NCI-H510A (cell line): ENCODE measurements around the gene ARHGEF35.
"Not testable (repeated sequence)": the region's sequence is repeated elsewhere in the genome, so short reads cannot be mapped to it uniquely, and the experiment has no call there.

ENCODE experiments used
- DNase-seq: peaks from one replicate; lab custom pipeline; 2025; lab: John Stamatoyannopoulos, UW

The ARHGEF35 gene

GRCh38 chr7:144195212-144195872 is at the start of gene ARHGEF35:
Gene ARHGEF35 (minus strand): TSS chr7:144195833. CDS start chr7:144188383, 7,450 bp downstream.
- not testable (repeated sequence) for DNase-seq

DNA sequence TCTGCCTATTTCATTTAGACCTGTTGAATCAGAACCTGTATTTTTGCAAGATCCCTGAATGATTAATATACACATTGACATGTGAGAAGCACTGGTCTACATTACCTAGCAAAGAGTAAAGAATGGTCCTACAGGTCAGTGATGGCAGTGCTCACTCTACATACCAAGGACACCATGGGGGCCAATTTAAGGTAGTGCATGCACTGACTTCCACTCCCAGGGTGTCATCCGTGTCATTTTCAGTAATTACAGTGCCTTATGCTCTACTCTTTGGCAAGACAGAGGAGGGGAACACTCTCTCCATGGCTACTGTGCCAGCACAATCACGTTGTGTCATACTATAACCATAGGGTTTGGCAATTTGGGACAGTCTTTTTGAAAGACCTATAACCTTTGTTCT is 49.7 kb upstream of the ARHGEF35 start:
- DNase-seq, result not testable (repeated sequence)

GRCh38 chr7:144239365-144239764 is 43.7 kb upstream of the ARHGEF35 start, which contains the start of gene OR2A42:
Gene OR2A42 (minus strand): TSS chr7:144239605. CDS start chr7:144232843, 6,762 bp downstream.
- not testable (repeated sequence) for DNase-seq

- not testable (repeated sequence) for DNase-seq
Observed at GRCh38 chr7:144238530-144239082, 43.0 kb upstream of the ARHGEF35 start.

GRCh38 chr7:144233039-144233438 is 37.4 kb upstream of the ARHGEF35 start:
- DNase-seq, result not testable (repeated sequence)

GRCh38 chr7:144231027-144231426 is 35.4 kb upstream of the ARHGEF35 start:
- not testable (repeated sequence) for DNase-seq

GRCh38 chr7:144228810-144229209 is 33.2 kb upstream of the ARHGEF35 start:
- DNase-seq, result not testable (repeated sequence)

GRCh38 chr7:144226866-144227265 is 31.2 kb upstream of the ARHGEF35 start:
- not testable (repeated sequence) for DNase-seq

DNA sequence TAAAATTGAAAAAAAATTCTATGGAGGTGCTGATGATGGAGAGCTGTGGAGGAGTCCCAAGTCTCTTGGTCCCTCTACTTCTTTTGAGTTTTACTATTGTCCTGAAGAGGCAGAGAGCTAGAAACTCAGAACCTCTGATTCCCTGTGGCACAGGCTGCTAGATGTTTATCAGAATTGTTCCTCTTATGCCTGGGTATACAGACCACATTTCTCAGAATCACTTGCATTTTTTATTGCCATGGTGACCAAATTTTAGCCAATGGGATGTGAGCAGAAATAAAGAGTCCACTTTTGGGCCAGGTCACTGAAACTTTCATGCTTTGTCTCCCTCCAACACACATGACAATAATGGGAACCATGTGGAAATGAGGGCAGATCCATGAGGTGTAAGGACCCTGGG is 28.0 kb upstream of the ARHGEF35 start:
- DNase-seq, result not testable (repeated sequence)

GRCh38 chr7:144220531-144220930 is 24.9 kb upstream of the ARHGEF35 start:
- DNase-seq, result not testable (repeated sequence)

GRCh38 chr7:144219149-144219548 is 23.5 kb upstream of the ARHGEF35 start:
- not testable (repeated sequence) for DNase-seq

DNA sequence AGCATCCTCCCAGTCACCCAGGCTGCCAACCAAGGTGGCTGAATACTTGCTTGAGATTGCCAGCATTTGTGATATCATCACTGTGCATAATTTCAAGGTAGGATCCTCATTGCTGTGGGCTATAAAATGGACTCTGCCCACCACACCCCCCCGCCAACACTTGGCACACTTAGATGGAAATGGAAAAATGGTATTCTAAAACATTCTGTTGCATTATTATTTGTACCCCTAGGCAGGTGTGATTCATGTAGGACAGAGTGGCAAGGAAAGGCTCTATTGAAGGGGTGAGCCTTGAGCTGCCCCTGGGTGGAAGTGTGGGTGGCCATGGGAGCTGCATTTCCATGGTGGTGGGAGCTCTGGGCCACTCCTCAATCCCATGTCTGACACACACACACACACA is 22.9 kb upstream of the ARHGEF35 start:
- not testable (repeated sequence) for DNase-seq

DNA sequence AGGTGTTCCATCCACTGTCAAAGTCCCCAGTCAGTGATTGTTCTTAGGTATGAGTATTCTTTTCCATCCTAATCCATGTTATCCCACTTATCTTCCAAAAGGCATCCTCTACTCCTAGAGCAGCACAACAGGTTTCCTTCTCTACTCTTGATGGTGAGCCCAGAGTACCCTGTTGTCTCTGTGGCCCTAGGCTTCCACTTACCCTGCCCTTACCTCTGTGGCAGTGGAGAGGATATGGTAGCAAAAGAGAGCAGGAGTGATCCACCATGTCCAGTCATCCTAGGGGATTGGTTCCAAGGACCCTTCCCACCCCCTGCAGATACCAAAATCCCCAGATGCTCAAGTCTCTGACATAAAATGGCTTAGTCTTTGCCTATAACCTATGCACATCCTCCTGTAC is 21.6 kb upstream of the ARHGEF35 start:
- DNase-seq, result not testable (repeated sequence)

DNA sequence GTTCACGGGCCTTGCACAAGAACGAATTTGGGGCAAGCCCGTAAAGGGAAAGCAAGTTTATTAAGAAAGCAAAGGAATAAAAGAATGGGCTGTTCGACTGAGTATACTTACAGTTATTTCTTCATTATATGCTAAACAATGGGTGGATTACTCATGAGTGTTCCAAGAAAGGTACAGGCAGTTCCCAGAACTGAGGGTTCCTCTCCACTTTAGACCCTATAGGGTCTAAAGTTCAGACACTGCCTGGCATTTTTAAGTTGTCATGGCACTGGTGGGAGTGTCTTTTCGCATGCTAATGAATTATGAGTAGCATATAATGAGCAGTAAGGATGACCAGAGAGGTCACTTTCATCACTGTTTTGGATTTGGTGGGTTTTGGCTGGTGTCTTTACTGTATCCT is 9.7 kb upstream of the ARHGEF35 start:
- not testable (repeated sequence) for DNase-seq

DNA sequence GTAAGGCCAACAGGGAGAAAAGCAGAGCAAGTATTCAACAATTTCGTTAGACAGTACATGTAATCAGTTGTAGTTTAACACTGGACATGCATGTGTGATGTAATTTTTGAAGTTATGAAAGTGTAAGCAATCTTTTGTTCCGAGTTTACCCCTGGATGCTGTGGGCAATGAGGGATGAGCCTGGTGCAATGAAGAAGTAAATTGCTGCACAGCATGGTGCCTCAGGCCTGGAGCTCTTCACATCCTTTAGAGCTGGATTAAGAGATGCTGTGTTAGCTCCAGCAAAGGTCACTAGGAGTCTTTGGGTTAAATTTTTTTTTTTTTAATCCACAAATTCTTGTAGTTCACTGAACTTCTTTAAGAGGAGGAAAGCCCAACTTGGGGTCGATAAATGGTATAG is 7.5 kb upstream of the ARHGEF35 start:
- DNase-seq, result not testable (repeated sequence)

GRCh38 chr7:144201978-144202377 is 6.3 kb upstream of the ARHGEF35 start:
- DNase-seq, result not testable (repeated sequence)

DNA sequence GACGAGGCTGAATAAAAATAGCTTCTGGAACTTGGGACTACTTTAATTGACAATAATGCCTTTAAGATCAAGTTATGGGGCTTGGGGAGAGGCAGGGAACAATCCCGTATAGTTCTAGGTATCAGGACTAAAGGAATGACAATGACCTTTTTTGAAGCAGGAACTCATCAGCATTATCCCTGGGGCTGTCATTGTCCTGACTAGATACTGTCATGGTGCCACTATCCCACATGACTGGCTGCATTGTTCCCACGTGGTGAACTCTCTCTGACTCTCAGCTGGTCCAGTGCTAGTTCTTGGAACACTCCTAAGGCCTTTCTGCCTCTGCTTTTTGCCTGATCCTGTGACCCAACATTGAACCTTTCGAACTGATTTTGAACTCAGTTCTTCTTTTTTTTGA is 3.3 kb upstream of the ARHGEF35 start:
- not testable (repeated sequence) for DNase-seq

- not testable (repeated sequence) for DNase-seq
Observed at GRCh38 chr7:144194453-144194852, 1.2 kb downstream of the ARHGEF35 start.

DNA sequence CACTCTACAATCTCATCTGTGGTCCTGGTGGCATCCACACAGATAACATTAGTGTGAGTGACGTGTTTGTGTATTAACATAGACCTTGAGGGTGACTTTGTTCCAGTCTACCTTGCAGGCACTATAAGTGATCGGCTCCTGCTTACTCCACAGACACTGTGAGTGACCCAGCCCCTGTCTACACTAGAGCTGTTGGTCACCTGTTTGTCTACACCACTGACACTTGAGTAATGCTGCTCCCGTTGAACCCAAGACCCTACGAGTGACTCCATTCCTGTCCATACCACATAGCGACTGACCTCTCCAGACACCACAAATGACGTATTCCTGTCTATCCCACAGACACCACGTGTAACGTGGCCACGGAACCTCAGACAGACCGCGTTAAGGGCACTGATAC is 1.9 kb downstream of the ARHGEF35 start:
- DNase-seq, result not testable (repeated sequence)

GRCh38 chr7:144188578-144189171 is 7.0 kb downstream of the ARHGEF35 start:
- not testable (repeated sequence) for DNase-seq

GRCh38 chr7:144187848-144188247 is 7.8 kb downstream of the ARHGEF35 start:
- DNase-seq, result not testable (repeated sequence)

GRCh38 chr7:144183166-144183565 is 12.5 kb downstream of the ARHGEF35 start, which contains the start of gene CTAGE4:
Gene CTAGE4 (plus strand): TSS chr7:144183466. CDS start chr7:144183504, 38 bp downstream.
- DNase-seq, result not testable (repeated sequence)

- DNase-seq, result not testable (repeated sequence)
Observed at GRCh38 chr7:144179165-144179479, 16.5 kb downstream of the ARHGEF35 start.
